HepG2 (cell line): ENCODE data around the gene MSI2. TPM values are rescaled to one million over a fixed set of nuclear protein-coding genes. Genes with fewer than 3 reads are reported as not detected.
A peak's percentile ranks its signal among the peaks of the same experiment; 100 is the strongest.

ENCODE experiments used
- ASH2L ChIP-seq: fragments of 300-600, 200-600 bp; sonication (generic); IDR thresholded peaks from 2 replicates; pipeline ENCODE4 v1.7.0; 2017; ENCODE audit warnings: low read depth, mild to moderate bottlenecking, moderate library complexity, mixed read lengths, low read length; ENCODE audit not compliant: insufficient read length
- BRD4 ChIP-seq: sonication (generic); formaldehyde crosslinking; IDR thresholded peaks from 2 replicates; pipeline ENCODE4 v1.4.0; 2020; ENCODE audit warnings: missing genetic modification reagents
- GABPB1 ChIP-seq: IDR thresholded peaks from 2 replicates; pipeline ENCODE4 v1.6.1; 2016; ENCODE audit warnings: mild to moderate bottlenecking, missing genetic modification reagents, moderate library complexity, missing compliant biosample characterization
- GZF1 ChIP-seq: sonication (generic); formaldehyde crosslinking; IDR thresholded peaks from 2 replicates; pipeline ENCODE4 v1.5.1; 2020; ENCODE audit warnings: mild to moderate bottlenecking, missing genetic modification reagents
- JUND ChIP-seq: sonication (generic); formaldehyde crosslinking; IDR thresholded peaks from 2 replicates; pipeline ENCODE4 v1.8.0; 2022; ENCODE audit warnings: mild to moderate bottlenecking, missing genetic modification reagents
- NR2F2 ChIP-seq: IDR thresholded peaks from 2 replicates; pipeline ENCODE4 v1.6.1; 2012; ENCODE audit warnings: low read depth, inconsistent platforms, borderline replicate concordance
- PHF8 ChIP-seq: sonication (generic); formaldehyde crosslinking; IDR thresholded peaks from 2 replicates; pipeline ENCODE4 v1.5.0; 2020; ENCODE audit warnings: missing genetic modification reagents
- RELA ChIP-seq: sonication (generic); formaldehyde crosslinking; IDR thresholded peaks from 2 replicates; pipeline ENCODE4 v1.4.0; 2020; ENCODE audit warnings: missing genetic modification reagents
- TBX2 ChIP-seq: sonication (generic); formaldehyde crosslinking; IDR thresholded peaks from 2 replicates; pipeline ENCODE4 v1.5.0; 2020; ENCODE audit warnings: missing genetic modification reagents, mild to moderate bottlenecking, borderline replicate concordance
- TEAD2 ChIP-seq: sonication (generic); formaldehyde crosslinking; IDR thresholded peaks from 2 replicates; pipeline ENCODE4 v1.9.0; 2021; ENCODE audit warnings: missing genetic modification reagents
- THYN1 ChIP-seq: sonication (generic); formaldehyde crosslinking; IDR thresholded peaks from 2 replicates; pipeline ENCODE4 v1.8.1; 2023; ENCODE audit warnings: low read depth, mild to moderate bottlenecking, moderate library complexity, missing genetic modification reagents, borderline replicate concordance
- ZBTB8A ChIP-seq: sonication (generic); formaldehyde crosslinking; IDR thresholded peaks from 2 replicates; pipeline ENCODE4 v1.4.0; 2020; ENCODE audit warnings: mild to moderate bottlenecking, low read depth, missing genetic modification reagents, borderline replicate concordance
- ZNF12 ChIP-seq: sonication (generic); formaldehyde crosslinking; IDR thresholded peaks from 2 replicates; pipeline ENCODE4 v1.5.0; 2020; ENCODE audit warnings: missing genetic modification reagents
- ZNF136 ChIP-seq: sonication (generic); formaldehyde crosslinking; IDR thresholded peaks from 2 replicates; pipeline ENCODE4 v1.8.1; 2022; ENCODE audit warnings: low read depth, mild to moderate bottlenecking, moderate library complexity, missing genetic modification reagents
- ZNF234 ChIP-seq: sonication (generic); formaldehyde crosslinking; conservative IDR thresholded peaks from 2 replicates; pipeline ENCODE4 v1.5.1; 2020; ENCODE audit warnings: mild to moderate bottlenecking, missing genetic modification reagents
- polyA plus RNA-seq, 8 experiments: library from polyadenylated mRNA; depleted of rRNA in 3 of 8; stranded (reverse) in 7 of 8; unstranded in 1 of 8; fragments of >200 nt; fragmentation: Illumina TruSeq in 4 of 8; extraction: Trizol in 4 of 8; gene quantifications; 2 replicates each; pipeline versions ENCODE4 v1.2.1 to v1.2.3, GENCODE V29; 2011 to 2016; ENCODE audit warnings: low read depth in 4 of 8, missing spikeins in 1 of 8, mixed read lengths in 1 of 8; ENCODE audit not compliant: insufficient read depth in 1 of 8
- total RNA-seq, 5 experiments: library from RNA; depleted of rRNA; stranded (reverse); fragments of >200 nt; fragmentation: Illumina TruSeq; extraction: Trizol; gene quantifications; 2 replicates each; pipeline ENCODE4 v1.2.3, GENCODE V29; 2016; ENCODE audit warnings: low read depth in 1 of 5
- TF ChIP-seq, protein P1 (sequence below), 2 experiments: fragments of 450-650 bp in 1 of 2; sonication (generic) in 1 of 2; formaldehyde crosslinking; IDR thresholded peaks; 2 replicates each; pipeline versions ENCODE4 v1.5.0 to v1.8.0; 2020 to 2022; ENCODE audit warnings: mild to moderate bottlenecking in 1 of 2, missing genetic modification reagents in 1 of 2
- TF ChIP-seq, protein P2 (sequence below): sonication (generic); formaldehyde crosslinking; IDR thresholded peaks from 2 replicates; pipeline ENCODE4 v1.4.0; 2020; ENCODE audit warnings: mild to moderate bottlenecking, missing genetic modification reagents, borderline replicate concordance
- TF ChIP-seq, protein P3 (sequence below): sonication (generic); formaldehyde crosslinking; IDR thresholded peaks from 2 replicates; pipeline ENCODE4 v1.4.0; 2020; ENCODE audit warnings: missing genetic modification reagents
- TF ChIP-seq, protein P4 (sequence below): sonication (generic); formaldehyde crosslinking; IDR thresholded peaks from 2 replicates; pipeline ENCODE4 v1.4.0; 2020; ENCODE audit warnings: mild to moderate bottlenecking, missing genetic modification reagents

Gene MSI2
- total and polyA plus RNA-seq, 2 of the 13 experiments (the other 11 are each of a cell fraction or from before 2014, with no cell fraction given) = 77.5 to 78.4 TPM

DNA sequence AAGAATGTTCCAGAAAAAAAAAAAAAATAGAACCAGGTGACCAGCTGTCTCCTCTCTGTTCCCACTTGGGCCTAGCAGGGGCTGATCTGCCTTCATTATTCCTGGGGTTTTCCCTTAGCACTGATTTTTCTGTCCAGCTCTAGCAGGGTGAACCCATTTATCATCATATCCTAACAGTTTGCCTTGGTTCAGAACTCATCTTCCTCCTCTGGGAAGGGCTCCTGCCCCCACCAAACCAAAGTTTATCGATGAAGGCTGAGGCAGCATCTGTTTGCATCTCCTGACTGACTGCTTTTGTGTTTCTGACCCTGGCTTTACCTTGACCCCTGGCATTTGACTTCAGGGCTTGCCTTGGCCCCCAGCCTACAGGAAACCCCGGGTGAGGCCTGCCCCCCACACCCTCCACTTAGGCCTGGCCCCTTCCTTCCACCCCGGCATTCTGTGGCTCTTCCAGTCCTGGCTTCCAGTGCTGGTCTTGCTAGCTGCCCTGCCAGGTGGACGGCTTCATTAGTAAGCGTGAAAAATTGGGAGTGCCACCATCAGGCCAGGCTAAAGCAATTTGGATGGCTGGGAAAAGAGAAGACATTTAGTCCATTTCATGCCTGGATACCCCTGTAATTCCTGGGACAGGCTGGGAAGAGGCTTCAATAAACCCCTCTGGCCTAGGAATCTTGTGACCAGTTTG is 323.9 kb downstream of the MSI2 start (continued):
- TF ChIP-seq NR2F2 (peak; percentile 98), PHF8 (CRISPR knock-in tag) (peak; percentile 56; the same call in 1 of the 2 replicates), TBX2 (CRISPR knock-in tag) (peak; percentile 96), RELA (CRISPR knock-in tag) (peak; percentile 94; the same call in 1 of the 2 replicates), ZNF234 (CRISPR knock-in tag) (no peak), ZNF12 (CRISPR knock-in tag) (no peak), ASH2L (peak; percentile 39), THYN1 (CRISPR knock-in tag) (no peak), ZBTB8A (no peak), GABPB1 (CRISPR knock-in tag) (peak; percentile 75), JUND (CRISPR knock-in tag) (0 out of 2 replicates have a peak, but pooled peaks have one; percentile 29), ZNF136 (CRISPR knock-in tag) (no peak), BRD4 (peak; percentile 57; the same call in 1 of the 2 replicates), GZF1 (CRISPR knock-in tag) (no peak), TEAD2 (CRISPR knock-in tag) (no peak)
- TF ChIP-seq, protein P1, sequence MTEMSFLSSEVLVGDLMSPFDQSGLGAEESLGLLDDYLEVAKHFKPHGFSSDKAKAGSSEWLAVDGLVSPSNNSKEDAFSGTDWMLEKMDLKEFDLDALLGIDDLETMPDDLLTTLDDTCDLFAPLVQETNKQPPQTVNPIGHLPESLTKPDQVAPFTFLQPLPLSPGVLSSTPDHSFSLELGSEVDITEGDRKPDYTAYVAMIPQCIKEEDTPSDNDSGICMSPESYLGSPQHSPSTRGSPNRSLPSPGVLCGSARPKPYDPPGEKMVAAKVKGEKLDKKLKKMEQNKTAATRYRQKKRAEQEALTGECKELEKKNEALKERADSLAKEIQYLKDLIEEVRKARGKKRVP (CRISPR knock-in tag; IDR thresholded peaks at IDR 0.05) = 0 out of 4 replicates have a peak, but pooled peaks of 1 of the 2 experiments have one; percentile 63
- TF ChIP-seq, protein P2, sequence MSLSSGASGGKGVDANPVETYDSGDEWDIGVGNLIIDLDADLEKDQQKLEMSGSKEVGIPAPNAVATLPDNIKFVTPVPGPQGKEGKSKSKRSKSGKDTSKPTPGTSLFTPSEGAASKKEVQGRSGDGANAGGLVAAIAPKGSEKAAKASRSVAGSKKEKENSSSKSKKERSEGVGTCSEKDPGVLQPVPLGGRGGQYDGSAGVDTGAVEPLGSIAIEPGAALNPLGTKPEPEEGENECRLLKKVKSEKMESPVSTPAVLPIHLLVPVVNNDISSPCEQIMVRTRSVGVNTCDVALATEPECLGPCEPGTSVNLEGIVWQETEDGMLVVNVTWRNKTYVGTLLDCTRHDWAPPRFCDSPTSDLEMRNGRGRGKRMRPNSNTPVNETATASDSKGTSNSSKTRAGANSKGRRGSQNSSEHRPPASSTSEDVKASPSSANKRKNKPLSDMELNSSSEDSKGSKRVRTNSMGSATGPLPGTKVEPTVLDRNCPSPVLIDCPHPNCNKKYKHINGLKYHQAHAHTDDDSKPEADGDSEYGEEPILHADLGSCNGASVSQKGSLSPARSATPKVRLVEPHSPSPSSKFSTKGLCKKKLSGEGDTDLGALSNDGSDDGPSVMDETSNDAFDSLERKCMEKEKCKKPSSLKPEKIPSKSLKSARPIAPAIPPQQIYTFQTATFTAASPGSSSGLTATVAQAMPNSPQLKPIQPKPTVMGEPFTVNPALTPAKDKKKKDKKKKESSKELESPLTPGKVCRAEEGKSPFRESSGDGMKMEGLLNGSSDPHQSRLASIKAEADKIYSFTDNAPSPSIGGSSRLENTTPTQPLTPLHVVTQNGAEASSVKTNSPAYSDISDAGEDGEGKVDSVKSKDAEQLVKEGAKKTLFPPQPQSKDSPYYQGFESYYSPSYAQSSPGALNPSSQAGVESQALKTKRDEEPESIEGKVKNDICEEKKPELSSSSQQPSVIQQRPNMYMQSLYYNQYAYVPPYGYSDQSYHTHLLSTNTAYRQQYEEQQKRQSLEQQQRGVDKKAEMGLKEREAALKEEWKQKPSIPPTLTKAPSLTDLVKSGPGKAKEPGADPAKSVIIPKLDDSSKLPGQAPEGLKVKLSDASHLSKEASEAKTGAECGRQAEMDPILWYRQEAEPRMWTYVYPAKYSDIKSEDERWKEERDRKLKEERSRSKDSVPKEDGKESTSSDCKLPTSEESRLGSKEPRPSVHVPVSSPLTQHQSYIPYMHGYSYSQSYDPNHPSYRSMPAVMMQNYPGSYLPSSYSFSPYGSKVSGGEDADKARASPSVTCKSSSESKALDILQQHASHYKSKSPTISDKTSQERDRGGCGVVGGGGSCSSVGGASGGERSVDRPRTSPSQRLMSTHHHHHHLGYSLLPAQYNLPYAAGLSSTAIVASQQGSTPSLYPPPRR = peak; percentile 97
- TF ChIP-seq, protein P3, sequence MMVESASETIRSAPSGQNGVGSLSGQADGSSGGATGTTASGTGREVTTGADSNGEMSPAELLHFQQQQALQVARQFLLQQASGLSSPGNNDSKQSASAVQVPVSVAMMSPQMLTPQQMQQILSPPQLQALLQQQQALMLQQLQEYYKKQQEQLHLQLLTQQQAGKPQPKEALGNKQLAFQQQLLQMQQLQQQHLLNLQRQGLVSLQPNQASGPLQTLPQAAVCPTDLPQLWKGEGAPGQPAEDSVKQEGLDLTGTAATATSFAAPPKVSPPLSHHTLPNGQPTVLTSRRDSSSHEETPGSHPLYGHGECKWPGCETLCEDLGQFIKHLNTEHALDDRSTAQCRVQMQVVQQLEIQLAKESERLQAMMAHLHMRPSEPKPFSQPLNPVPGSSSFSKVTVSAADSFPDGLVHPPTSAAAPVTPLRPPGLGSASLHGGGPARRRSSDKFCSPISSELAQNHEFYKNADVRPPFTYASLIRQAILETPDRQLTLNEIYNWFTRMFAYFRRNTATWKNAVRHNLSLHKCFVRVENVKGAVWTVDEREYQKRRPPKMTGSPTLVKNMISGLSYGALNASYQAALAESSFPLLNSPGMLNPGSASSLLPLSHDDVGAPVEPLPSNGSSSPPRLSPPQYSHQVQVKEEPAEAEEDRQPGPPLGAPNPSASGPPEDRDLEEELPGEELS (CRISPR knock-in tag) = peak; percentile 98
- TF ChIP-seq, protein P4, sequence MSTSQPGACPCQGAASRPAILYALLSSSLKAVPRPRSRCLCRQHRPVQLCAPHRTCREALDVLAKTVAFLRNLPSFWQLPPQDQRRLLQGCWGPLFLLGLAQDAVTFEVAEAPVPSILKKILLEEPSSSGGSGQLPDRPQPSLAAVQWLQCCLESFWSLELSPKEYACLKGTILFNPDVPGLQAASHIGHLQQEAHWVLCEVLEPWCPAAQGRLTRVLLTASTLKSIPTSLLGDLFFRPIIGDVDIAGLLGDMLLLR (CRISPR knock-in tag) = peak; percentile 58; the same call in 1 of the 2 replicates
